HS-5 (cell line): ENCODE results near the gene CDH13.

ENCODE experiments used
- DNase-seq: peaks from one replicate; pipeline ENCODE4 v3.0.0-alpha.2; 2012; ENCODE audit warnings: low read depth

CDH13 gene

DNA sequence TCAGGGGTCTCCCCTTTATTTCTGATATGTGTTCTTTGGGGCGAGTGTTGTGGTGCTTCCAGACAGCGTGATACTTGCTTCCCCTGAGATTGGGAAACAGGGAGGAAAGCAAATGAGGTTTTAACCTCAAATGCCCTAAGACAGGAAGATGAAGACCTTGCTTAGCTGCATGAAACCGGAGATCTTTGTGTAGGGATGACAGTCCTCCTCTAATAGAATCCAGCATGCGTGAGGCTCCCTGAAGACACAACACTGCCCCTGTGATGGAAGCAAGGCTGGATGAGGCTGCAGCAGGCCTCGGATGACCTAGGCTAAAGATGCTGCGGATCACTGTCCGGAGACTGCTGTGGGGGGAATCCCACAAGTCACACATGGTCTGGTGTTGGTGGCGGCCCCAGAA is 491.0 kb downstream of the CDH13 start:
- DNase-seq, result no peak

DNA sequence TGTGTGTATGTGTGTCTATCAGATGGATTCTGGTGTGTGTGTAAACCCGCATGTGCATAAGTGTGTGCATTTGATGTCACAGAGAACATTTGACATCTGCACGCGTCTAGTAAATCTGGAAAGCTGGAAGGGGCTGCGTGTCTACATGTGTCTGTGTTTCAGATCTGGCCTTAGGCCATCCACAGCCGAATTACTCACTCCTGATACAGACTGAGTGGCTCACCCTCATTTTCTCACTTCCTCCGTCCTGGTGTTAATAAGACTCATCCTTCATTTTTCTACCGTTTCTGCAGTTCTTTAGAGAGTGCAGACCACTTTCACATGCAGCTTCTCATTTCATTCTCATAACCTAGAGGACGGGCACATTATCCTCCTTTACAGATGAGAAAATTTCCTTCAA is 491.6 kb downstream of the CDH13 start:
- no peak for DNase-seq

DNA sequence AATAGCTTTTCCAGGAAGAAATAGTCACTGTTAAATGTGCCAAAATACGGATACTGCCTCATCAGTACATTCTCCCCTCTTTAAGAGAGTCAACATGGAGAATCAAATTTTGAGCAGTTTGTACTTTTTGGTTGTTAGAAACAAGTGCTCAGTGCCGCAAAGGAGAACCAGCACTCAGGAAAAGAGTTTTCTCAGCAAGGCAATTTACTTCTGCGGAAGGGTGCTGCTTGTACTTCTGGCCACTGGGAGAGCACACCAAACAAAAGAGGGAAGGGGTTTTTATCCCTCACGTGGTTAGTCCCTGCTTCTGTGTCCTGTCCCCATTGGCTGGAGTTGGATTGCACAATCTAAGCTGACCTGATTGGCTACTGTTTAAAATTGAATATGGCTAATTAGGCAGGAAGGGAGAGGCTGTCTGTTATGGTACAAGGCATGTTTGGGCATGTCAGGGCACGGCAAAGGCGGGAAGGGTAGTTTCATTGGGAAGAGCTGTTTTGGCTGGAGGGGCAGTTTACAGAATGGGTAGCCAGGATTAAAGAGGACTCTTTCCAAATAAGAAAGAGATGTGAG is 499.3 kb downstream of the CDH13 start:
- no peak for DNase-seq

DNA sequence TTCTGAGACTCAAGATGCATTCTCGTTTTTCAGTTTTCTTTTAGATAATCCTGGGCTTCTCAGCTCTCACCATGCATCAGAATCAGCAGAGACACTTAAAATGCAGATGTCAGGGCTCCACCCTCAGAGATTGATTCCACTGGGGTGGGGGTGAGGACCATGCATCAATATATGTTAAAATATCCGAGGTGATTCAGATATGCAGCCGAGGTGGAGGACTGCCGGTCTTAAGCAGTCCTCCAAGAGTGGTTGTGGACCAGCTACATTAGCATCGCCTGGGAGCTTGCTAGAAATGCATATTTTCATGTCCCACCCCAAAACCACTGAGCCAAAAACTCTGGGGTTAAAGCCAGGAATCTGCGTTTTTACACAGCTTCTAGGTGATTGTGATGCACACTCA is 501.3 kb downstream of the CDH13 start:
- DNase-seq, result no peak

DNA sequence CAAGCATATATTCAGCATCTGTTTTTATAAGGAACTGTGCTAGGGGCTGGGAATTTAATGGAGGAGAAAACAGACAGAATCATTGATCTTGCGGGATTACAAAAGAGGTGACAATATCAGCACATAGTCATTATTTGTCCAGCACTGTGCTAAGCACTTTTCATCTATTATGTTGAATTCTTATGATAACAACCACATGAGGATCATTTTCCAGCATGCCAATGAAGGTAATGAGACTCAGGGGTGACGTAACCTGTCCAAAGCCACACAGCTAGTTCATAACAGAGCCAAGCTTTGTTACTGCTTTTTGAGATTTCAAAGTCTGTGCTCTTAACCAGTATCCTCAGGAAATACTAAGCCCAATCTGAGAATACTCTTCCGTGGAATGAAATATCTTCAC is 503.3 kb downstream of the CDH13 start:
- DNase-seq, result no peak

DNA sequence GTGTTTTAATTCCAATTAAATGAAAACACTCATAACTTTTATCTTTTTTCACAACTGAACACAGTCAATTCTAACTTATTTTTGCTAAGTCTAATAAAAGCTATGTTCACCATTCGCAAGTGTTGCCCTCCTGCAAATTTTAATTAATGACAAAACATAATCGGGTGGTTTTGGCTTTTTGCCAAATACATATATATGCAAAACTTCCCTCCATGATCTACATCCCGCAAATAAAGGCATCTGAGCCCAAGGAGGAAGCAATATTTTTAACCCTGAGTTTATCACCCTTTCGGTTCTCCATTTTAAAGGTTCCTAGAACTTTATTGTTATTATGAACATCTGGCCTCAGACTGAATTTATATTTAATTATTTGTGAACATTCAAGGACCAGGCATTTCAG is 507.9 kb downstream of the CDH13 start:
- no peak for DNase-seq

DNA sequence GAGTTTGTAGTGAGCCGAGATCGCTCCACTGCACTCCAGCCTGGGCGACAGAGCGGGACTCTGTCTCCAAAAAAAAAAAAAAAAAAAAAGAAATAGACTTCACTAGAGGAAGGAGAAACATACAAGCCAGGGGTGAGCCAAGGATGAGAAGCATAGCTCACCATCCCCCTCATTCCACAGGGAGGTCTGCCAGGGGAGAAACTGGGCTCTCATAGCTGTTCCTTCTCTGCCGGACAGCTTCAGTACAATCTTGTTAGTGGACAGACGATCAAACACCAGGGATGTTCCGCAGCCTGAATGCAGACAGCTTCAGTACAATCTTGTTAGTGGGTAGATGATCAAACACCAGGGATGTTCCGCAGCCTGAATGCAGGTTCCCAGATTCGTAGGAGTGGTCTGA is 509.6 kb downstream of the CDH13 start:
- DNase-seq, result no peak

DNA sequence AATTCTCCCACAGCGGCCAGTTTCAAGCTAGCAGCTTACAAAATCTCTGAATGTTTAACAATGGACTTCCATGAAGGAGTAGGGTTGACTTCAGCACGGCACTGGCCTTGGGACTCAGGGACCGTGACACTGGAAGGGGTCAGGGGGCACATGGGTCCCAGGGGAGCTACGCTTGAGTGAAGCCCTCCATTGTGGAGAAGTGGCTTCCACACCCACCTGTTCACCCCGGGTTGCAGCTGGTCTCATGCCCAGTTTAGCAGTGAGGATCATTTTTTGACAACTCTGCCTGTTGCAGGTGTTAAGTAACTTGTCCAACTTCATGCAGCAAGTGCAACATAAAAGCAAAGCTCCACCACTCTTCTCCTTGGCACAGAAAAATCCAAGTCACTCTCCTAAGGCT is 510.2 kb downstream of the CDH13 start:
- no peak for DNase-seq

DNA sequence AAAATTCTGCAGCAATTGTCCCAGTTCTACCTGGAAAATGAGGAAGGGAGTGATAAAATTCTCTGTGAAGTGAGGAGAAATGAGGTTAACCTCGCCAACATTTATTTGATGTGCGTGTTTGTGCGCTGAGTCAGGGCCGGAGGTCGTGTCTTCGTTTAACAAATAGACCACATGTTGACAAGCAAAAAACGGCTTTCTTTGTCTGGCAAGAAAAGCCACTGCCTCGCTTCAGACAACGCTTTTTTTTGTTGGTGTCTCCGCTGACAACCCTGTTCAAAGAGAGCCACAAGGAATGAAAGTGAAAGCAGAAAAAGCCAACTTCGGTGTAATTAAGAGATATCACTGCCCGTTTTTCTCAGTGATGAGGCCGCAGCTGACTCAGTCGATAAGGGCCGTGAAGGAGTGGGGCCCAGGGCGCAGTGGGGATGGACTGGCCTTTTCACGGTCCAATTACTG is 510.6 kb downstream of the CDH13 start:
- DNase-seq, result no peak

DNA sequence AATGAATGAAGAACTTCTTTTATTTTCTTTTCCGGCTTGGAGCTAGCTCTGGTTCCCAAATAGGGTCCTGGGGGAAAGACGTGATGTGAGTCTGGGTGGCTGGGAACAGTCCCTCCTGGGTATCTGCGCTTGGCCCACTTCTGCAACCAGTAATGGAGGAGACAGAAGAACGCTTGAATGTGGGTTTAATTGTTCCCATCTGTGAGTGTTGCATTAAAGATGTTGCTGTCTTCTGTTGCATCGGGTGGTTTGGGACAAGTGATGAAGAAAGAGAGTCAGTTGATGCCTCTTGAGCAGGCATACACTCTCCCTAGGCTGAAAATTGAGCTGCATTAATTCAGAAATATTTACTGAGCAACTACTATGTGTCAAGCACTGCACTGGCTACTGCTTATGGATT is 511.1 kb downstream of the CDH13 start:
- DNase-seq, result no peak

DNA sequence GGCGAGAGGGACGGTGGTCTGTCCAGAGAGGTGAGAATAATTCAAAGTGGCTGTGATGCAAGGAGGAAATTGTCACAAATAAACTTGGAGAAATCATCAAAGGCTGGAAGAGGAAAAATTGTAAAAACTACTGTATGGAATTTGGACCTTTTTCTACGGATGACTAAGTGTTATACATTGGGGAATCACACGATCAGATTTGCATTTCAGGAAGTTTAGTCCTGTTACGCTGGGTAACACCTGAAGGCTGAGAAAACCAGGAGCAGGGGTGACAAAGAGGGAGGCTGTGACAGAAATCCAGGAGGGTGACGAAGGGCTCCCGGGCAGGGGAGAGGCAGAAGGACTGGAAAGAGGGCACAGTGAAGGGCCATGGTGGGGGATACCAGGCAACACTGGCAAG is 511.7 kb downstream of the CDH13 start:
- no peak for DNase-seq

DNA sequence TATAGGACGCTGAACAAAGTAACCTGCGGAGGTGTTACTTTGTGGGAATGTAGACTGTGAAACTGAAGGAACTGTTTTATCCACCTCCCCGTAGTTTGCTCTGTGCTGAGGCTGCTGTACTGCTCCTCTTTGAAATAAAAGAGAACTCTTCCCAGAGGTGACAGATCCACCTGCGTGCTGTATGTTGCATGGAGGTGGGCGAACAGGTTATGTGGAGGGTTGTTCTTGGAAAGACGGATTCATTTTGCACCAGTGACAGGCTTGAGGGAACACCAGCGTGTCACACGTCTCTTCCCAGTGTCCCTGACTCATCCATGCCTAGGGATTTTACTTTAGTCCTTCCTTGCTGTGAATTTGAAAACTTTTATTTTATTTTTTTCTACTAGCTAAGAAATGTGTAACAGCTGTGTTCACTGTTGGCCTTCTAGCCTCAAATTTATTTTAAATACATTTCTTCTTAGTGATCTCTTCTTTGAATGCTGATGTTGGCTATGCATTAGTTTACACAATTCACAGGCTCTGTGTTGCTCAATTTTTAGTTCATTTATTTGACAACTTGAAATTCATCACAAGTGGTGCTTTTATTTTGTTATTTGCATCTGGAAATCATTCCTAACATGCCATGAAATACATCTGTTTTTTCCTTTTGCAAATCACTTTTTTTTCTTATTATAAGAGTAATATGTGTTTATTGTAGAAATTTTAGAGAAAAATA is 512.4 kb downstream of the CDH13 start:
- no peak for DNase-seq

DNA sequence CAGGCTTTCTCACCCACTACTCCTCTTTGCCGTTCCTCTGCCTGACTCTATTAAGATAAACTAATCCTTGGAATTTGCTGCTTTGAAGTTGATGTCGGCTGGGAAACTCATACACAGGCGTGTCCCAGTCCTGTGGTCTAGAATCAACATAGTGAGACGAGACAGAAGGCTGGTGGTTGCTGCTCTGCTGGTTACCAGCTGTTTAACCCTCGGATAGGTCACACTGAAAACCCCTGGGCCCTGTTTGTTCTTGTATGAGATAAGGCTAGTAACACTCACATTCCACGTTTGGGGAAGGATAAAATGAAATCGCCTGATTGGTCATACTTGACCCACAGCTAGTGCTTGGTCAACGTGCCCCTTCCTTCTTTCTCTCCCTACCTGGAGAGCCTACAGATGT is 517.0 kb downstream of the CDH13 start:
- no peak for DNase-seq

DNA sequence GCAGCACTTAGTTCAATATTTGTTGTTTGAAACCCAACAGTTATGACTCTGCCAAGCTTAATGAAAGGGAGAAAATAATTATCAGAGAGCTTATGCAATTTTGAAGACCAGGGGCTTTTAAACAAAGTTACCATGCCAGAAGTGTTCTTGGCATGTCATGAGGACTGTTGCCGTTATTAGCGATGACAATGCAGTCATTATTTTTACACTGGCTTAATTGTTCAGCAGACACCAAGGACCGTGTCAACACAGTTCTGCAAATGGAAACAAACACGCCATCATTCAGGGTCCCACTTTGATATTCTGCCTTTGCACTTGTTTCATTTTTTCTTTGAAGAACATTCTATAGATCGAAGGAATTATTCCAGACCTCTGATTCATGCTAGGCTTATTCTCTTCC is 518.5 kb downstream of the CDH13 start:
- DNase-seq, result no peak

DNA sequence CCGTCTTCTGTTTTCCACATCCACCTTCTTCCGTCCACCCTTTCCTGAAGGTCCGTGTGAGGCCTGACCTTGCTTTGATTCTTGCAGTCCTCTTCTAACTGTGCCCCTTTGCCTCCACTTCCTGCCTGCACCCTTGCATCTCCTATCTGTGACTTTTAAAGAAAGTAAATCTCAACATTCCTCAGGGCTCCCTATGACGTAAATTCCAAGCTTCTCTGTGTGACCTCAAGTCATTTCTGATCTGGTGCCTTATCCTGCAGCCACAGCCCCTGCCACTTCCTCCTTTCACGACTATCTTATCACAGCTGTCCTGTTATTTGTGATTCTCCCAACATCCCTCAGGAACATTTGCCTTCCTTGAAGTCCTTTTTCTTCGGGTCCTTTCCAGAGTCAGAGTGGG is 520.5 kb downstream of the CDH13 start:
- no peak for DNase-seq

DNA sequence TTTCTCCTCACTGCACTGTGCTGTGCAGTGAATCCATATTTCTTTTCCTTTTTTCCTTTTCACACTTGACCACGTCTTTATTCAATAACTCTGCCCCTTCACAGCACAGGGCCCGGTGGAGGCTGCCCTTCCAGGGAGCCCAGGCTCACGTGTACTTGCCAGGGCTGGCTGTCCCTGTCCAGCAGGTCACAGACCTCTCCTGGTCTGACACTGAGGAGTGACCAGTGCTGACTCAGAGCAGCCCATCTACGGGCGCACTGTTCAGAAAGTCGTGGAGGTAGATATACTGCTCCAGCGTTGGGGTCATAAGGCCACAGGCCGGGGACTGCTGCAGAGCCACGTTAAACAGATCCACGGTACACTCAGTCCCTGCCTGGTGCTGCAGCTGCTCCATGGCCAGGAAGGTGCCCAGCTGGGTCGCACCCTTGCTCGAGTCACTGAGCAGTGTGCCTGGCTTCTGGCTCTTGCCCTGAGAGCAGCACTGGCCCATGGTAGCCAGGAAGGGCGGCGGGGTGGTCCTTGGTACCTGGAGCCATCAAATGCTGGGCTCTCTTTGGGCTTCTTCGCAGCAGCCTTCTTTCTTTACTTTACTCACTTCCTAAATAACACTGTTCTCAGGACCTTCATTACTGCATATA is 531.7 kb downstream of the CDH13 start:
- DNase-seq, result no peak

DNA sequence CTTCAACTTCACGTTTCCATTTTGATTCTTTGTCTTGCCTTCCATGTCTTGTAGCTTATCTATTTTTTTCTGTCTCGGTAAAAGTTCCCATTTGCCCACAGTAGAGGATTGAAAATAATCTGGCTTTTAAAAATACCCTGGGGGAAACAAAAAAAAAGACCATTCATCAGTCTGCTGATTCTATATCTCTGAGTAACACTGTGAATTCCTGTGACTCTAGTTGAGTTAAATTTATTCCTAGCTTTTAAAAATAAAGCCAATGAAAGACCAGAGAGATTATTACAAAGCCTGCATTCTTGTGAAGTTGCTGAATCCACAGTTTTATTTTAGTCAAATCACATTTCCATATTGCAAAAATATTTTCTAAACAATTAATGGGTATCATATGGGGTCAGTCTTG is 532.3 kb downstream of the CDH13 start:
- no peak for DNase-seq

DNA sequence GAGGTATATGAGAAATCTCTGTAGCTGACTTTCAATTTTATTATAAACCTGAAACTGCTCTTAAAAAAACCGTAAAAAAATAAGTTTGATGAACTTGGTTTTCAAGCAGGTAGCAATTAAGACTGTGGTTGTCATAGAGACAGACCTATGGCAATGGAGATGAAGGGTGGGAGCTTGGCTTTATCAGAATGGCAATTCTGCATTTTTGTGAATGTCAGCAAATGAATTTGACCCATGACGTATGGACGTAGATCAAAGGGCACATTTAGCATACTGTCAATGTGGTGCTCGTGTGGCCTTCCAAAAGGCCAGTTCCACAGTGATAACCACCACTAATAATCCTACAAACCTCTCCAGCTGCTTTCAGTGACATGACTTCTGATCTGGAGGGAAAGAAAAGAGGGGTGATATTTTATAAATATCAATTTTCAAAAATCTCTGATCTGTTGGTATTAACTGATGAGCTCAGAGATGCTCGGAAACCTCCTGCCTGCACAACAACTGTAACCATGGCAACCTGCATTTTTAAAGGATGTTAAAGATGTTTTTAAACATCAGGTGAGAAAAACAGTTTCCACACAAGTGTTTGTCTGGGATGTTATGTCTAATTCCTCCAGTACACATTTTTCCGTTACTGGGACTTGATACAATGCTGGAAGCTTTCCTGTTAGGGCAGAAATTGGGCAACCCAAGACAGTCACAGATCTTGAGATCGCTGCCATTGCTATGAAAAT is 533.7 kb downstream of the CDH13 start:
- no peak for DNase-seq

DNA sequence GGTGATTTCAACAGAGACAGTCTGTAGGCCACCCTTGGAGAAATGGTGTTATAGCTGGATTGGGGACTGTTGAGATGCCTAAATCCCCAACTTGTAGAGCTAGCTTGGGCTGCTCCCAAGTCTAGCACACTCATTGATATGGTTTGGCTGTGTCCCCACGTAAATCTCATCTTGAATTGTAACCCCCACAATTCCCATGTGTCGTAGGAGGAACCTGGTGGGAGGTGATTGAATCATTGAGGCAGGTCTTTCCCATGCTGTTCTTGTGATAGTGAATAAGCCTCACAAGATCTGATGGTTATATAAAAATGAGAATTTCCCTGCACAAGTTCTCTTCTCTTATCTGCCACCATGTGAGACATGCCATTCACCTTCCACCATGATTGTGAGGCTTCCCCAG is 536.0 kb downstream of the CDH13 start:
- DNase-seq, result no peak

DNA sequence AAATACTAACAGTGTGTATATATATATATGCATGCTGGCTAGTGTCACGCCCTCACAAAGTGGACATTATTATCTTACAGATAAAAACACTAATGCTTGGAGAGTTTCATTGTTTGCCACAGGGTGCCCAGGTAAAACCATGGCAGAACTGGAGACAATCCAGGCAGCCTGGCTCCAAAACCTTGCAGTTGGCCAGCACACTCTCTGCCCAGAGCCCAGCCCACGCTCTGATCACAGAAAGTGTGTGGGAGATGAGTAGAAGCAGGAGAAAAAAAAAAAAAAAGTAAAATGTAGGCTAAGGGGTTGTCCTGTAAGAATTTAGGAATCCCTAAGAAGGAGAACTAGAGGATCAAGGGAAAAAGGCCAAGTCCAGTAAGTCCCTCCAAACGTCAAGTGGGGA is 538.0 kb downstream of the CDH13 start:
- DNase-seq, result no peak

DNA sequence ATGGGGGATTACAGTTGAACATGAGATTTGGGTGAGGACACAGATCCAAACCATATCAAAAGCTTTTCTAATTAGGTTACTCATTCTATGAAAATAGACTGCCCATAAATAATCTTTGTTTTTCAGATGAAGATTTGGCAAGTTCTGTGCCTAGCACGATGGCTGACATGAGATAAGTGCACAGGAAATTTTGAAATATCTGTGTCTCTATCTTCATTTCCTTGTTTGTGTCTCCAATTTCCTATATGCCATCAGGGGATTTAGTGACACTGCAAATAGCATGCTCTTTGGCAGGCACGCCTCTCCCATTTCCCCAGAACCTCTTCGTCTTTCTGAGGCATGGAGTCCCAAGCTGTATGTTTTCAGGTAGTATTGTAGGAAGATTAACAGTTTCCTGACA is 544.6 kb downstream of the CDH13 start:
- DNase-seq, result no peak

DNA sequence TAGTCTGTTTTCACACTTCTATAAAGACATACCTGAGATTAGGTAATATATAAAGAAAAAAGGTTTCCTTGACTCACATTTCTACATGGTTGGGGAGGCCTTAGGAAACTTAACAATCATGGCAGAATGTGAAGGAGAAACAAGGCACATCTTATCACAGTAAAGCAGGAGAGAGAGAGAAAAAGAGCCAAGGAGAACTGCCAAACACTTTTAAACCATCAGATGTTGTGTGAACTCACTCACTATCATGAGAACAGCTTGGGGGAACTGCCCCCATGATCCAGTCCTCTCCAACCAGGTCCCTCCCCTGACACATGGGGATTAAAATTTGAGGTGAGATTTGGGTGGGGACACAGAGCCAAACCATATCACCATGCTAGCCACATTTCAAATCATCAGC is 547.9 kb downstream of the CDH13 start:
- DNase-seq, result no peak

DNA sequence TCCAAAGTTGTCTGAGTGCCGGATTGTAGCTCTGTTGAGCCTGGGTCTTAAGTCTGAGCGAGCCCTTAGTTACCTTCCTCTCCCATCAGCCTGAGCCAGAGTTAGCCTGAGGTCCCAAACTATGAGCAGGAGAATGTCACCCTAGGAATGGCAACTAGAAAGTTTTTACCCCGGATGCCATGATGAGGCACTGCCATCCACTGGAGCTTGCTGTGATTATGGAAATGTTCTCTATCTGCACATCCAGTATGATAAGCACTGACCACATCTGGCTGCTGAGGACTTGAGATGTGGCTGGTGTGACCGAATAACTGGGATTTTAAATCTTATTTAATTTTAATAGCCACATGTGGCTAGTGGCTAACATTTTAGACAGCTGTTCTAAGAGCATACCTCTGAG is 550.0 kb downstream of the CDH13 start:
- no peak for DNase-seq
